ENCODE measurements around the gene PRKCD. TPM values are rescaled to one million over a fixed set of nuclear protein-coding genes. Genes with fewer than 3 reads are reported as not detected.

PRKCD gene
- total RNA-seq, 1 experiment from 2014 or later: 9.6 TPM

- POLR2A ChIA-PET: interaction anchor here (0.6 to 0.7 kb wide), 2 partner anchors 32 to 201 kb away, joined by 3 read pairs; no protein-coding TSS in a partner anchor
- DNase-seq (ENCODE audit: unreplicated experiment): no peak
- no peaks in the 10 kb centered on the region for H3K4me1 Mint-ChIP-seq (ENCODE audit: insufficient read depth, unreplicated experiment)
- intact Hi-C loops (cut with micrococcal nuclease): no loop called here
- no peak for TF ChIP-seq CTCF (IDR thresholded peaks at IDR 0.05; ENCODE audit: unreplicated experiment)
- no TSS peak for BruUV-seq (replicated peaks)
- CTCF ChIA-PET: interaction anchor here (0.6 to 12.5 kb wide), 7 partner anchors 13 to 401 kb away, joined by 3 to 220 read pairs (median 4); partner anchors contain the start of gene RFT1
- no peak overlapping the region for H3K27ac Mint-ChIP-seq (ENCODE audit: low read depth, unreplicated experiment)
- H3K36me3 Mint-ChIP-seq (ENCODE audit: insufficient read depth, unreplicated experiment): no peaks in the 10 kb centered on the region
- H3K27me3 Mint-ChIP-seq (ENCODE audit: insufficient read depth, unreplicated experiment): no peaks in the 10 kb centered on the region
- H3K4me3 Mint-ChIP-seq (ENCODE audit: unreplicated experiment): no peak overlapping the region
- no peaks in the 10 kb centered on the region for H3K9me3 Mint-ChIP-seq (ENCODE audit: unreplicated experiment)
These were observed 39.8 kb downstream of the PRKCD start for GRCh38 chr3:53200501-53201498.

- H3K27me3 Mint-ChIP-seq (ENCODE audit: insufficient read depth, unreplicated experiment): no peaks in the 10 kb centered on the region
These were observed 41.5 kb downstream of the PRKCD start for GRCh38 chr3:53202331-53203015.

DNA sequence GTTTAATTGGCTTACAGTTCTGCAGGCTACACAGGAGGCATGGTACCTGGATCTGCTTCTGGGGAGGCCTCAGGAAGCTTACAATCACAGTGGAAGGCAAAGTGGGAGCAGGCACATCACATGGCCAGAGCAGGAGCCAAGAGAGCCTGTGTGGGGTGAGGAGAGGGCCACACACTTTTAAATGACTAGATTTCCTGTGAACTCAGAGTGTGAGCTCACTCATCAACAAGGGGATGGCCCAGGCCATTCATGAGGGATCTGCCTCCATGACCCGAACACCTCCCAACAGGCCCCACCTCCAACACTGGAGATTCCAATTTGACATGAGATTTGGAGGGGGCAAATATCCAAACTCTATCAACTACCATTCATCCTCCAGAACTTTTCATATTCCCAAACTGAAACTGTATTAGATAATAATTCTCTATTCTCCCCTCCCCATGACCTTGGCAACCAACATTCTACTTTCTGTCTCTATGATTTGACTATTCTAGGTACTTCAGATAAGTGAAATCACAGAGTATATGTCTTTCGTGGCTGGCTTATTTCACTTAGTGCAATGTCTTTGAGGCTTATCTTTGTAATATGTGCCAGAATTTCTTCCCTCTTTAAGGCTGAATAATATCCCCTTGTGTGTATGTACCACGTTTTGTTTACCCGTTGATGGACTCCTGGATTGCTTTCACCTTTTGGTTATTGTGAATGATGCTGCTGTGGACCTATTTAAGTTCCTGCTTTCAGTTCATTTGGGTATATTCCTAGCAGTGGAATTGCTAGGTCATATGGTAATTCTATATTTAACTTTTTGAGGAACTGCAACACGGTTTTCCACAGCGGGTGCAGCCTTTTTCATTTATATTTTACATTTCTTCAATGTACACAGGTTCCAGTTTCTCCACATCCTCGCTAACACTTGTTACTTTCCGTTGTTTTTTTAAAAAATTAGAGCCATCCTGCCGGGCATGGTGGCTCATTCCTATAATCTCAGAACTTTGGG lies 51.0 kb downstream of the PRKCD start:
- intact Hi-C loops (cut with micrococcal nuclease): no loop called here
- Mint-ChIP-seq H3K4me3 (ENCODE audit: unreplicated experiment) (no peak overlapping the region), H3K9me3 (ENCODE audit: unreplicated experiment) (no peaks in the 10 kb centered on the region), H3K27ac (ENCODE audit: low read depth, unreplicated experiment) (no peak overlapping the region), H3K27me3 (ENCODE audit: insufficient read depth, unreplicated experiment) (no peaks in the 10 kb centered on the region), H3K36me3 (ENCODE audit: insufficient read depth, unreplicated experiment) (no peaks in the 10 kb centered on the region), H3K4me1 (ENCODE audit: insufficient read depth, unreplicated experiment) (no peaks in the 10 kb centered on the region)
- POLR2A ChIA-PET: interaction anchor here (0.5 kb wide), 1 partner anchor 676 kb away, joined by 3 read pairs; no protein-coding TSS in a partner anchor
- CTCF ChIA-PET: interaction anchor here (0.6 to 1.7 kb wide), 6 partner anchors 8 to 1226 kb away, joined by 3 to 10 read pairs (median 4); no protein-coding TSS in a partner anchor
- BruUV-seq (replicated peaks): no TSS peak
- DNase-seq (ENCODE audit: unreplicated experiment): no peak
- TF ChIP-seq CTCF (IDR thresholded peaks at IDR 0.05; ENCODE audit: unreplicated experiment): no peak

More at GRCh38 chr3:53202331-53203015, 41.5 kb downstream of the PRKCD start:
- intact Hi-C loops (cut with micrococcal nuclease): no loop called here
- no TSS peak for BruUV-seq (replicated peaks)
- Mint-ChIP-seq H3K4me3 (ENCODE audit: unreplicated experiment) (no peak overlapping the region), H3K4me1 (ENCODE audit: insufficient read depth, unreplicated experiment) (no peaks in the 10 kb centered on the region), H3K36me3 (ENCODE audit: insufficient read depth, unreplicated experiment) (no peaks in the 10 kb centered on the region), H3K9me3 (ENCODE audit: unreplicated experiment) (no peaks in the 10 kb centered on the region), H3K27ac (ENCODE audit: low read depth, unreplicated experiment) (no peak overlapping the region)
- ChIA-PET POLR2A (no interaction called here), CTCF (interaction anchor here (1.2 to 12.5 kb wide), 2 partner anchors 17 to 70 kb away, joined by 10 to 220 read pairs; partner anchors contain the start of gene RFT1)
- no peak for TF ChIP-seq CTCF (IDR thresholded peaks at IDR 0.05; ENCODE audit: unreplicated experiment)
- DNase-seq (ENCODE audit: unreplicated experiment): no peak
